GM23338 (cell line): ENCODE data around the gene OR51B2.

Experiments
- CTCF ChIP-seq, 2 experiments: fragments of 200-600 bp in 1 of 2; sonication (generic) in 1 of 2; conservative IDR thresholded peaks; 2 replicates each; pipeline versions ENCODE4 v1.5.1 to v1.6.1; 2016 to 2017; ENCODE audit warnings: antibody characterized with exemption in 2 of 2, low read depth in 2 of 2, mild to moderate bottlenecking in 2 of 2, moderate library complexity in 1 of 2
- EZH2 ChIP-seq: fragments of 200-600 bp; sonication (generic); IDR thresholded peaks from one replicate; pipeline ENCODE4 v1.8.0; 2017; ENCODE audit warnings: antibody characterized with exemption, mild to moderate bottlenecking, low read depth; ENCODE audit not compliant: unreplicated experiment
- POLR2AphosphoS5 ChIP-seq: IDR thresholded peaks from 2 replicates; pipeline ENCODE4 v1.6.1; 2016; ENCODE audit warnings: antibody characterized with exemption, low read depth
- REST ChIP-seq: IDR thresholded peaks from one replicate; pipeline ENCODE4 v1.6.1; 2018; ENCODE audit warnings: antibody characterized with exemption; ENCODE audit not compliant: unreplicated experiment
- ZNF331 ChIP-seq: fragments of 250-450 bp; sonication (Bioruptor Pico); IDR thresholded peaks from 2 replicates; pipeline ENCODE4 v1.5.0; 2020; ENCODE audit warnings: low read depth, mild to moderate bottlenecking, moderate library complexity

- no peak for TF ChIP-seq CTCF (conservative IDR thresholded peaks at IDR 0.05; ENCODE audit: low read depth in 2 of 2)
- no peak for TF ChIP-seq EZH2
- no peak for TF ChIP-seq ZNF331 (CRISPR knock-in tag)
- TF ChIP-seq REST = no peak
- no peak for TF ChIP-seq POLR2AphosphoS5
These were observed 22.3 kb downstream of the OR51B2 start, which contains the start of gene OR51B4 for GRCh38 chr11:5301846-5302245.
